OCI-LY3 (cell line): ENCODE data around the gene IL12B.
"Not testable (repeated sequence)": the region's sequence is repeated elsewhere in the genome, so short reads cannot be mapped to it uniquely, and the experiment has no call there.

Experiments
- CTCF ChIP-seq: fragments of 200-600, 300-600 bp; sonication (generic); IDR thresholded peaks from 2 replicates; pipeline ENCODE4 v1.5.1; 2014; ENCODE audit warnings: antibody characterized with exemption, low read length, low read depth
- EZH2phosphoT487 ChIP-seq: fragments of 200-600 bp; shearing (Covaris generic); IDR thresholded peaks from 2 replicates; pipeline ENCODE4 v1.6.1; 2018; ENCODE audit warnings: antibody characterized with exemption, mixed run types, low read depth

- not testable (repeated sequence) for TF ChIP-seq CTCF, EZH2phosphoT487
Observed at GRCh38 chr5:159359871-159360270, 29.6 kb upstream of the IL12B start.
